ENCODE data around the gene TAS2R7. TPM values are rescaled to one million over a fixed set of nuclear protein-coding genes. Genes with fewer than 3 reads are reported as not detected.
"Not testable (repeated sequence)": the region's sequence is repeated elsewhere in the genome, so short reads cannot be mapped to it uniquely, and the experiment has no call there.

The TAS2R7 gene
- polyA plus RNA-seq, 6 donors from 2014 or later, result not detected

GRCh38 chr12:10791769-10792168, 10.7 kb downstream of the TAS2R7 start:
- peaks cover 0 to 11% (median 4%) of the 10 kb centered on the region in 3 donors for H3K27me3 Mint-ChIP-seq
- H3K36me3 Mint-ChIP-seq; H3K4me1 Mint-ChIP-seq; DNase-seq; H3K4me3 Mint-ChIP-seq; ATAC-seq (ENCODE audit: low read depth in 2 of 2); H3K9me3 Mint-ChIP-seq; H3K27ac Mint-ChIP-seq: not testable (repeated sequence)

GRCh38 chr12:10783252-10783651, 19.2 kb downstream of the TAS2R7 start:
- ATAC-seq (ENCODE audit: low read depth in 2 of 2) (no peak), DNase-seq (no peak)
- Mint-ChIP-seq H3K9me3 (no peaks in the 10 kb centered on the region), H3K4me1 (no peaks in the 10 kb centered on the region), H3K27me3 (peaks cover 0 to 8% (median 4%) of the 10 kb centered on the region in 3 donors), H3K4me3 (no peak overlapping the region), H3K27ac (no peak overlapping the region), H3K36me3 (no peaks in the 10 kb centered on the region)

DNA sequence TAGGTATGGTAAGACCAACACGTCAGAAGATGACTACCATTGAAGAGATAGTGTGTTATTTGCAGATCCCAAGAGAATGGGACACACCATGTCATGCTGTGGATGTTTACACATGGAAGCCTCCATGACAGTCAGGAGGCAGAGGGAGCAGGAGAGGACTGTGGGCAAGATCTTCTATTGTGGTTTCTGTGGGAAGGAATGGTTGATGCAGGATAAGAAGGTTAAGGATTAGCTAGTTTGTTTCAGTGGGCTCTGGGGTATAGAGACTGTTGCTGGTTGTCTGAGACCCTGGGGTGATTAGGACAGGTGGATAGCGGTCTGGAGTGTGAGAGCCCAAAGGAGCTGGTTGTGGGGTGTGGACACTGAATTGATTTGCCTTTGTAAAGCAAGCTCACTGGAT, 23.3 kb downstream of the TAS2R7 start:
- no peaks in the 10 kb centered on the region for H3K4me1 Mint-ChIP-seq
- ATAC-seq (ENCODE audit: low read depth in 2 of 2), result no peak
- no peak overlapping the region for H3K4me3 Mint-ChIP-seq
- H3K36me3 Mint-ChIP-seq, result no peaks in the 10 kb centered on the region
- DNase-seq, result no peak
- no peak overlapping the region for H3K27ac Mint-ChIP-seq
- no peaks in the 10 kb centered on the region for H3K9me3 Mint-ChIP-seq
- peaks cover under 1 to 13% (median 5%) of the 10 kb centered on the region in 3 donors for H3K27me3 Mint-ChIP-seq

DNA sequence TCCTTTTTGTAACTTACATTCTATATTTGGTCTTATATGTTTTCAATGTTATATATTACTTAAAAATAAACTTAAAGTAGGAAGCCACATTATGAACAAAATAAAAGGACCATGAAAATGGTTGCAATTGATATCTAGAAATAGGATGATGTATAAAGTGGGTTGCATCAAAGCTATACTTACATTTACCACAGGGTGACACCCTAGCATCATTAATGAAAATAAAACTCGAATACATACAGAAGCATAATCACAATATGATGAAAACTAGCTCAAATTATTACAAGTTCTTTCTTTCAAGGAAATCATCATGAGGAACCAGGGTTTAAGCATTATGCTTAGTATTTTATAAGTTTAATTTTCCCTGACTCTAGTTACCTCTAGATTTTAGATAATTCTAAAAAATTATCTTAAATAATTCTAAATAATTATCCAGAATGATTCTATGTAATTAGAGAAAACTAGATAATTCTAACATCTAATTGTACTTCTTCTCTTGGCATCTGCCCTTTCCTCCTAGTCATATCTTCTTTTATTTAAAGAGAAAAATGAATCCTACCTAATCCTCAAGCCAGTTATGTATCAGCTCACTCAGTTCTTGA, 31.2 kb downstream of the TAS2R7 start:
- DNase-seq (peak; percentile 27), ATAC-seq (ENCODE audit: low read depth in 2 of 2) (peak in 1 of 2 donors; percentile 48)
- H3K4me1 Mint-ChIP-seq, result no peaks in the 10 kb centered on the region
- no peak overlapping the region for H3K27ac Mint-ChIP-seq
- H3K36me3 Mint-ChIP-seq, result no peaks in the 10 kb centered on the region
- peaks cover 20 to 56% (median 55%) of the 10 kb centered on the region in 3 donors for H3K27me3 Mint-ChIP-seq
- H3K9me3 Mint-ChIP-seq, result no peaks in the 10 kb centered on the region
- H3K4me3 Mint-ChIP-seq, result no peak overlapping the region

- no peak for ATAC-seq (ENCODE audit: low read depth in 2 of 2)
- Mint-ChIP-seq H3K4me3 (no peak overlapping the region), H3K27me3 (peaks cover 25 to 39% (median 38%) of the 10 kb centered on the region in 3 donors), H3K9me3 (peaks cover 0 to 19% (median 14%) of the 10 kb centered on the region in 7 donors), H3K27ac (no peak overlapping the region), H3K36me3 (peaks cover 9 to 13% of the 10 kb centered on the region in 2 donors), H3K4me1 (no peaks in the 10 kb centered on the region)
- no peak for DNase-seq
Measured at GRCh38 chr12:10759657-10760056, 42.8 kb downstream of the TAS2R7 start.

DNA sequence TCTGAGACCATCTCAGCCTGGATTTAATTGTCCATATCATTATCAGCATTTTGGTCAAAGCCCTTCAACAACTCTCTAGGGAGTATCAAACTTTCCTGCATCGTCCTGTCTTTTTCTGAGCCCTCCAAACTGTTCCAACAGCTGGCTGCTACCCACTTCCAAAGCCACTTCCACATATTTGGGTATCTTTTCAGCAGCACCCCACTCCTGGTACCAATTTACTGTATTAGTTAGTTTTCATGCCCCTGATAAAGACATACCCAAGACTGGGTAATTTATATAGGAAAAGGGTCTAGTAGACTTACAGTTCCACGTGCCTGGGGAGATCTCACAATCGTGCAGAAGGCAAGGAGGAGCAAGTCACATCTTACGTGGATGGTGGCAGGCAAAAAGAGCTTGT, 46.2 kb downstream of the TAS2R7 start:
- Mint-ChIP-seq H3K27me3 (peaks cover 14 to 49% (median 45%) of the 10 kb centered on the region in 3 donors), H3K9me3 (peaks cover 0 to 19% (median 14%) of the 10 kb centered on the region in 7 donors), H3K4me3 (no peak overlapping the region), H3K4me1 (peaks cover 0 to 3% (median 0%) of the 10 kb centered on the region in 3 donors), H3K27ac (no peak overlapping the region), H3K36me3 (peaks cover 9 to 13% of the 10 kb centered on the region in 2 donors)
- ATAC-seq (ENCODE audit: low read depth in 2 of 2) (no peak), DNase-seq (no peak)

GRCh38 chr12:10753059-10753458, 49.4 kb downstream of the TAS2R7 start:
- no peak for ATAC-seq (ENCODE audit: low read depth in 2 of 2)
- H3K9me3 Mint-ChIP-seq, result peaks cover 0 to 19% (median 14%) of the 10 kb centered on the region in 7 donors
- peaks cover 9 to 13% of the 10 kb centered on the region in 2 donors for H3K36me3 Mint-ChIP-seq
- no peak overlapping the region for H3K4me3 Mint-ChIP-seq
- peaks cover 7 to 17% (median 7%) of the 10 kb centered on the region in 3 donors for H3K4me1 Mint-ChIP-seq
- H3K27me3 Mint-ChIP-seq, result peaks cover 7 to 40% (median 33%) of the 10 kb centered on the region in 3 donors
- no peak overlapping the region for H3K27ac Mint-ChIP-seq
- DNase-seq, result no peak

Other genes starting within 250 kb of the TAS2R7 start
- 10 to 100 TPM; 37.3 to 46.3 (median 41.6) TPM for gene MAGOHB, start 189.0 kb downstream of the TAS2R7 start, polyA plus RNA-seq (ENCODE audit: low read depth in 6 of 6)
- not detected for gene STYK1, start 128.6 kb downstream of the TAS2R7 start, polyA plus RNA-seq (ENCODE audit: low read depth in 6 of 6)
- 100 to 1,000 TPM; 198 to 630 (median 365) TPM for gene YBX3, start 79.3 kb downstream of the TAS2R7 start, polyA plus RNA-seq (ENCODE audit: low read depth in 6 of 6)
- gene TAS2R8, start 4.7 kb upstream of the TAS2R7 start, polyA plus RNA-seq (ENCODE audit: low read depth in 6 of 6), result not detected
- not detected for gene TAS2R9, start 7.5 kb upstream of the TAS2R7 start, polyA plus RNA-seq (ENCODE audit: low read depth in 6 of 6)
- gene TAS2R10, start 23.7 kb upstream of the TAS2R7 start, polyA plus RNA-seq (ENCODE audit: low read depth in 6 of 6), result not detected
- 1 to 10 TPM in 4 of 6 donors, under 1 TPM in 1, not detected in 1; 0.36 to 4.9 (median 1.5) TPM for gene PRR4, start 46.8 kb upstream of the TAS2R7 start, polyA plus RNA-seq (ENCODE audit: low read depth in 6 of 6)
- gene PRH1, start 81.6 kb upstream of the TAS2R7 start, polyA plus RNA-seq (ENCODE audit: low read depth in 6 of 6), result 10 to 100 TPM in 5 of 6 donors, 1 to 10 TPM in 1; 8.7 to 22.5 (median 11.4) TPM
- not detected for gene TAS2R13, start 106.9 kb upstream of the TAS2R7 start, polyA plus RNA-seq (ENCODE audit: low read depth in 6 of 6)
- gene PRH2, start 126.6 kb upstream of the TAS2R7 start, polyA plus RNA-seq (ENCODE audit: low read depth in 6 of 6), result not detected
- 1 to 10 TPM in 1 of 6 donors, under 1 TPM in 4, not detected in 1; 0.52 to 1.3 (median 0.95) TPM for gene TAS2R14, start 136.6 kb upstream of the TAS2R7 start, polyA plus RNA-seq (ENCODE audit: low read depth in 6 of 6)
- not detected for gene TAS2R50, start 184.3 kb upstream of the TAS2R7 start, polyA plus RNA-seq (ENCODE audit: low read depth in 6 of 6)
- gene TAS2R20, start 195.7 kb upstream of the TAS2R7 start, polyA plus RNA-seq (ENCODE audit: low read depth in 6 of 6), result under 1 TPM in 3 of 6 donors, not detected in 3; 0.21 to 0.56 (median 0.25) TPM
- gene TAS2R19, start 220.0 kb upstream of the TAS2R7 start, polyA plus RNA-seq (ENCODE audit: low read depth in 6 of 6), result under 1 TPM in 3 of 6 donors, not detected in 3; 0.43 to 0.93 (median 0.51) TPM
- under 1 TPM in 2 of 6 donors, not detected in 4; 0.27 to 0.69 TPM for gene TAS2R31, start 228.8 kb upstream of the TAS2R7 start, polyA plus RNA-seq (ENCODE audit: low read depth in 6 of 6)